Measurements from ENCODE around the gene DEFB132.
A peak's percentile ranks its signal among the peaks of the same experiment; 100 is the strongest.

DEFB132 gene

DNA sequence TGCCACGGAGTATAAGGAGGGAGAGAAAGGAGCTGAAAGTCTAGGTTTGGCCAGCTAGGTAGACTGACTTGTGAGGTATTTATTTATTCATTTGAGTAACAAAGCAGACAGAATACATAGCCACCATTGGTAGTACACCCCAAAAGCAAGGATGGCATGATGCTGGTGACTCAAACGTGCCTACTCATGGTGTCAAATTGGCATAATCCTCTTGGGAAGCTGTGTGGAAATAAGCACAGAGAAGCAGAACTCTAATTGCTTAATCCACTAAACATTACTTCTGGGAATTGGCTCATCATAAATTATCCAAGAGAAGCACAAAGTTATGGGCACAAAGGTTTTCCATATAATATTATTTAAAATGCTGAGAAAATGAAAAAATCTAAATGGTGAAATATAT is 2.5 kb downstream of the DEFB132 start:
- Histone ChIP-seq H3K27ac (ENCODE audit: low read depth, low read length, poor library complexity, severe bottlenecking) (no peak overlapping the region), H3K9ac (ENCODE audit: low read length) (no peak overlapping the region), H3F3A (ENCODE audit: insufficient read depth, low read length) (no peaks in the 10 kb centered on the region), H3K9me2 (ENCODE audit: low read depth, low read length) (no peaks in the 10 kb centered on the region), H3K4me2 (ENCODE audit: low read length) (no peak overlapping the region), H3K9me3 (ENCODE audit: low read length) (no peaks in the 10 kb centered on the region), H3K4me1 (ENCODE audit: insufficient read depth, low read length, severe bottlenecking) (no peaks in the 10 kb centered on the region), H4K20me1 (ENCODE audit: insufficient read depth, low read length) (no peaks in the 10 kb centered on the region), H3K36me3 (ENCODE audit: insufficient read depth, low read length) (no peaks in the 10 kb centered on the region), H2AFZ (ENCODE audit: low read length) (no peak overlapping the region), H3K79me2 (ENCODE audit: insufficient read depth, low read length) (no peaks in the 10 kb centered on the region), H3K4me3 (ENCODE audit: low read depth, low read length, poor library complexity, severe bottlenecking) (no peak overlapping the region), H3K27me3 (ENCODE audit: insufficient read depth, low read length) (0 out of 2 replicates have a peak, but pooled peaks cover 4% of the 10 kb centered on the region)
- TF ChIP-seq EZH2 (IDR thresholded peaks at IDR 0.05; ENCODE audit: borderline replicate concordance, low read length), result no peak
- TF ChIP-seq, protein P1, sequence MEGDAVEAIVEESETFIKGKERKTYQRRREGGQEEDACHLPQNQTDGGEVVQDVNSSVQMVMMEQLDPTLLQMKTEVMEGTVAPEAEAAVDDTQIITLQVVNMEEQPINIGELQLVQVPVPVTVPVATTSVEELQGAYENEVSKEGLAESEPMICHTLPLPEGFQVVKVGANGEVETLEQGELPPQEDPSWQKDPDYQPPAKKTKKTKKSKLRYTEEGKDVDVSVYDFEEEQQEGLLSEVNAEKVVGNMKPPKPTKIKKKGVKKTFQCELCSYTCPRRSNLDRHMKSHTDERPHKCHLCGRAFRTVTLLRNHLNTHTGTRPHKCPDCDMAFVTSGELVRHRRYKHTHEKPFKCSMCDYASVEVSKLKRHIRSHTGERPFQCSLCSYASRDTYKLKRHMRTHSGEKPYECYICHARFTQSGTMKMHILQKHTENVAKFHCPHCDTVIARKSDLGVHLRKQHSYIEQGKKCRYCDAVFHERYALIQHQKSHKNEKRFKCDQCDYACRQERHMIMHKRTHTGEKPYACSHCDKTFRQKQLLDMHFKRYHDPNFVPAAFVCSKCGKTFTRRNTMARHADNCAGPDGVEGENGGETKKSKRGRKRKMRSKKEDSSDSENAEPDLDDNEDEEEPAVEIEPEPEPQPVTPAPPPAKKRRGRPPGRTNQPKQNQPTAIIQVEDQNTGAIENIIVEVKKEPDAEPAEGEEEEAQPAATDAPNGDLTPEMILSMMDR (IDR thresholded peaks at IDR 0.05; ENCODE audit: low read length), result no peak

- TF ChIP-seq, protein P1 (IDR thresholded peaks at IDR 0.05; ENCODE audit: low read length), result no peak
- TF ChIP-seq EZH2 (IDR thresholded peaks at IDR 0.05; ENCODE audit: borderline replicate concordance, low read length), result no peak
- Histone ChIP-seq H3K79me2 (ENCODE audit: insufficient read depth, low read length) (no peaks in the 10 kb centered on the region), H3K9me2 (ENCODE audit: low read depth, low read length) (no peaks in the 10 kb centered on the region), H3K27me3 (ENCODE audit: insufficient read depth, low read length) (no peaks in the 10 kb centered on the region), H3K36me3 (ENCODE audit: insufficient read depth, low read length) (no peaks in the 10 kb centered on the region), H3F3A (ENCODE audit: insufficient read depth, low read length) (no peaks in the 10 kb centered on the region), H3K27ac (ENCODE audit: low read depth, low read length, poor library complexity, severe bottlenecking) (no peak overlapping the region), H3K9me3 (ENCODE audit: low read length) (no peaks in the 10 kb centered on the region), H3K4me3 (ENCODE audit: low read depth, low read length, poor library complexity, severe bottlenecking) (no peak overlapping the region), H2AFZ (ENCODE audit: low read length) (no peak overlapping the region), H4K20me1 (ENCODE audit: insufficient read depth, low read length) (no peaks in the 10 kb centered on the region), H3K4me2 (ENCODE audit: low read length) (no peak overlapping the region), H3K4me1 (ENCODE audit: insufficient read depth, low read length, severe bottlenecking) (peaks cover 7% of the 10 kb centered on the region), H3K9ac (ENCODE audit: low read length) (no peak overlapping the region)
These were observed 6.2 kb downstream of the DEFB132 start for GRCh38 chr20:263701-264100.

DNA sequence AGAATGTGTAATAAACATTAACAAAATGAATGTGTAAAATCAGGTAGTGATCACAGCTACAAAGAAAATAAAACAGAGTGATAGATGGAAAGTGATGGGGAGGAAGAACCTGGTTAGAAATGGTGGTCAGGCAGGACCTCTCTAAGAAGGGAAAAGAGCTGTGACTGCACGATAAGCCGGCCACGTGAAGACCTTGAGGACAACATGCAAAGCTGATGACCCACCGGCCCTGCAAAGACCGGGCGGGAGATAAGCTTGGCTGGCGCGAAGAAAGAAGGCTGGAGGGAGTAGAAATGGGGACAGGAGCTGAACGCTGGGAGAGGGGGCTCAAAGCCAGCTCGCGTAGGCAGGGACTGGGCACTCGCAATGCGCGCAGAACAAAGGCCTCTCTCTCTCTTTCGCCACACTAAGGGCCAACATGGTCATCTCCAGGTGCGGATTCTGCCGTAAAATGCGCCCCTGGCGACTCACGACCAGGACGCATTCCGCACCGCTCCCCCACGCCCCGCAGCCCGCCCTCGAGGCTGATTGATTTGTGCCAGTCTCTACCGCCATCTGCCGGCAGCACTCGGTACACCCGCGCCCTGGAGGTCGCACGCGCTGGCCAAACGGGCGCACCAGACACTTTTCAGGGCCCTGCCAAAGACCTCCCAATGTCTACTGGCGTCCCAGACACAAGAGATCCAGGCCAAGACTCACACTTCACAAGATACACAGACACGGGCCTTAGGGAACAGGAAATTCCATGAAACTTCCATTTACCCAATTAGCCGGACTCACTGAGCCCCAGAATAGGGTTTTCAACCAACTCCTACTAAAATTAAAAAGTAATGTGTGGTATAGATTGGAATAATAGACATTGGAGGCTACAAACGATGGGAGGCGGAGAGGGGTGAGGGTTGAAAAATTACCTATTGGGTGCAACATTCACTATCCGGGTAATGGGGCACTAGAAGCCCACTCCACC is 9.4 kb downstream of the DEFB132 start:
- H3K36me3 ChIP-seq (ENCODE audit: insufficient read depth, low read length), result no peaks in the 10 kb centered on the region
- no peaks in the 10 kb centered on the region for H4K20me1 ChIP-seq (ENCODE audit: insufficient read depth, low read length)
- peak overlapping the region; percentile 68 for H3K4me2 ChIP-seq (ENCODE audit: low read length)

More for the DNA sequence above, 9.4 kb downstream of the DEFB132 start:
- Histone ChIP-seq H3F3A (ENCODE audit: insufficient read depth, low read length) (no peaks in the 10 kb centered on the region), H3K4me1 (ENCODE audit: insufficient read depth, low read length, severe bottlenecking) (peaks cover 7% of the 10 kb centered on the region), H3K9ac (ENCODE audit: low read length) (peak overlapping the region; percentile 52; the same call in 1 of the 2 replicates), H3K27ac (ENCODE audit: low read depth, low read length, poor library complexity, severe bottlenecking) (no peak overlapping the region), H3K4me3 (ENCODE audit: low read depth, low read length, poor library complexity, severe bottlenecking) (peak overlapping the region; percentile 54), H2AFZ (ENCODE audit: low read length) (peak overlapping the region; percentile 76), H3K79me2 (ENCODE audit: insufficient read depth, low read length) (no peaks in the 10 kb centered on the region), H3K27me3 (ENCODE audit: insufficient read depth, low read length) (0 out of 2 replicates have a peak, but pooled peaks cover 4% of the 10 kb centered on the region), H3K9me2 (ENCODE audit: low read depth, low read length) (no peaks in the 10 kb centered on the region), H3K9me3 (ENCODE audit: low read length) (no peaks in the 10 kb centered on the region)
- TF ChIP-seq EZH2 (IDR thresholded peaks at IDR 0.05; ENCODE audit: borderline replicate concordance, low read length), result no peak
- TF ChIP-seq, protein P1 (IDR thresholded peaks at IDR 0.05; ENCODE audit: low read length), result peak; percentile 95
